ENCODE results near the gene PARP6. TPM values are rescaled to one million over a fixed set of nuclear protein-coding genes. Genes with fewer than 3 reads are reported as not detected.
A peak's percentile ranks its signal among the peaks of the same experiment; 100 is the strongest.

PARP6 gene
- total RNA-seq: 100 to 1,000 TPM; 108 to 132 TPM

GRCh38 chr15:72272213-72272996 is at the start of gene PARP6:
PARP6 (minus strand) TSS chr15:72272554; CDS start chr15:72267477, 5,077 bp downstream.
- H3K9me3 Mint-ChIP-seq: no peaks in the 10 kb centered on the region
- peak; percentile 97 to 98 for ATAC-seq (replicated peaks in 1 of 2)
- H3K27me3 Mint-ChIP-seq (ENCODE audit: low read depth): no peaks in the 10 kb centered on the region
- peaks cover 34% of the 10 kb centered on the region for H3K4me1 Mint-ChIP-seq (ENCODE audit: low read depth)
- peaks cover 4 to 9% of the 10 kb centered on the region in 2 donors for H3K36me3 Mint-ChIP-seq (ENCODE audit: insufficient read depth in 2 of 2)
- peak; percentile 98 to 99 for DNase-seq
- peak within 1 kb of the TSS; percentile 92 for H3K27ac Mint-ChIP-seq
- peak within 1 kb of the TSS; percentile 89 to 91 for H3K4me3 Mint-ChIP-seq

GRCh38 chr15:72319985-72320671 is 47.8 kb upstream of the PARP6 start, which contains the start of gene CELF6:
CELF6 (minus strand) TSS chr15:72320157; CDS start chr15:72319874, 283 bp downstream.
- DNase-seq (peak; percentile 77 to 79), ATAC-seq (replicated peaks in 1 of 2) (peak; percentile 88 to 91)
- H3K9me3 Mint-ChIP-seq: peaks cover 2 to 3% of the 10 kb centered on the region in 2 donors
- H3K36me3 Mint-ChIP-seq (ENCODE audit: insufficient read depth in 2 of 2): peaks cover 6 to 9% of the 10 kb centered on the region in 2 donors
- peaks cover 19% of the 10 kb centered on the region for H3K4me1 Mint-ChIP-seq (ENCODE audit: low read depth)
- peak within 1 kb of the TSS; percentile 49 for H3K27ac Mint-ChIP-seq
- H3K4me3 Mint-ChIP-seq: peak within 1 kb of the TSS; percentile 86 to 93
- peaks cover 11% of the 10 kb centered on the region for H3K27me3 Mint-ChIP-seq (ENCODE audit: low read depth)

GRCh38 chr15:72319360-72319984 is 47.1 kb upstream of the PARP6 start:
- Mint-ChIP-seq H3K4me1 (ENCODE audit: low read depth) (peaks cover 19% of the 10 kb centered on the region), H3K27me3 (ENCODE audit: low read depth) (peaks cover 11% of the 10 kb centered on the region), H3K4me3 (peak overlapping the region; percentile 60 to 83), H3K36me3 (ENCODE audit: insufficient read depth in 2 of 2) (peaks cover 4 to 7% of the 10 kb centered on the region in 2 donors), H3K9me3 (peaks cover 2 to 3% of the 10 kb centered on the region in 2 donors), H3K27ac (no peak overlapping the region)
- peak; percentile 68 to 69 for DNase-seq
- peak; percentile 70 to 72 for ATAC-seq (replicated peaks in 1 of 2)

- no peak overlapping the region for H3K27ac Mint-ChIP-seq
- peaks cover 19% of the 10 kb centered on the region for H3K4me1 Mint-ChIP-seq (ENCODE audit: low read depth)
- no peaks in the 10 kb centered on the region for H3K36me3 Mint-ChIP-seq (ENCODE audit: insufficient read depth in 2 of 2)
- no peaks in the 10 kb centered on the region for H3K9me3 Mint-ChIP-seq
- peak overlapping the region; percentile 60 to 83 for H3K4me3 Mint-ChIP-seq
- DNase-seq (no peak), ATAC-seq (replicated peaks in 1 of 2) (no peak)
- peaks cover 11% of the 10 kb centered on the region for H3K27me3 Mint-ChIP-seq (ENCODE audit: low read depth)
Measured at GRCh38 chr15:72318408-72318942, 46.1 kb upstream of the PARP6 start.

GRCh38 chr15:72315706-72316370 is 43.5 kb upstream of the PARP6 start:
- H3K4me1 Mint-ChIP-seq (ENCODE audit: low read depth): peaks cover 17% of the 10 kb centered on the region

GRCh38 chr15:72313881-72314280 is 41.5 kb upstream of the PARP6 start:
- H3K27me3 Mint-ChIP-seq (ENCODE audit: low read depth): peaks cover 6% of the 10 kb centered on the region
- H3K36me3 Mint-ChIP-seq (ENCODE audit: insufficient read depth in 2 of 2): no peaks in the 10 kb centered on the region
- no peak for DNase-seq
- no peak for ATAC-seq (replicated peaks in 1 of 2)
- H3K4me1 Mint-ChIP-seq (ENCODE audit: low read depth): peaks cover 5% of the 10 kb centered on the region
- H3K27ac Mint-ChIP-seq: no peak overlapping the region
- no peaks in the 10 kb centered on the region for H3K9me3 Mint-ChIP-seq
- H3K4me3 Mint-ChIP-seq: no peak overlapping the region

More at GRCh38 chr15:72315706-72316370, 43.5 kb upstream of the PARP6 start:
- no peaks in the 10 kb centered on the region for H3K36me3 Mint-ChIP-seq (ENCODE audit: insufficient read depth in 2 of 2)
- no peak for DNase-seq
- no peak overlapping the region for H3K4me3 Mint-ChIP-seq
- peaks cover 11% of the 10 kb centered on the region for H3K27me3 Mint-ChIP-seq (ENCODE audit: low read depth)
- no peaks in the 10 kb centered on the region for H3K9me3 Mint-ChIP-seq
- H3K27ac Mint-ChIP-seq: no peak overlapping the region
- ATAC-seq (replicated peaks in 1 of 2): no peak

GRCh38 chr15:72313448-72313840 is 41.1 kb upstream of the PARP6 start:
- Mint-ChIP-seq H3K27ac (no peak overlapping the region), H3K27me3 (ENCODE audit: low read depth) (peaks cover 2% of the 10 kb centered on the region), H3K4me3 (no peak overlapping the region), H3K9me3 (no peaks in the 10 kb centered on the region), H3K4me1 (ENCODE audit: low read depth) (peaks cover under 1% of the 10 kb centered on the region), H3K36me3 (ENCODE audit: insufficient read depth in 2 of 2) (no peaks in the 10 kb centered on the region)
- DNase-seq: no peak
- ATAC-seq (replicated peaks in 1 of 2): no peak

GRCh38 chr15:72312605-72313447 is 40.5 kb upstream of the PARP6 start:
- no peaks in the 10 kb centered on the region for H3K27me3 Mint-ChIP-seq (ENCODE audit: low read depth)
- H3K36me3 Mint-ChIP-seq (ENCODE audit: insufficient read depth in 2 of 2): no peaks in the 10 kb centered on the region
- ATAC-seq (replicated peaks in 1 of 2) (peak; percentile 78 to 88), DNase-seq (peak; percentile 59 to 61)
- no peaks in the 10 kb centered on the region for H3K4me1 Mint-ChIP-seq (ENCODE audit: low read depth)
- no peak overlapping the region for H3K27ac Mint-ChIP-seq
- H3K9me3 Mint-ChIP-seq: no peaks in the 10 kb centered on the region
- H3K4me3 Mint-ChIP-seq: no peak overlapping the region

- no peaks in the 10 kb centered on the region for H3K36me3 Mint-ChIP-seq (ENCODE audit: insufficient read depth in 2 of 2)
- ATAC-seq (replicated peaks in 1 of 2) (no peak), DNase-seq (no peak)
- peaks cover 12% of the 10 kb centered on the region for H3K4me1 Mint-ChIP-seq (ENCODE audit: low read depth)
- no peak overlapping the region for H3K4me3 Mint-ChIP-seq
- H3K9me3 Mint-ChIP-seq: no peaks in the 10 kb centered on the region
- H3K27ac Mint-ChIP-seq: no peak overlapping the region
- peaks cover 6% of the 10 kb centered on the region for H3K27me3 Mint-ChIP-seq (ENCODE audit: low read depth)
Measured at GRCh38 chr15:72307026-72307425, 34.7 kb upstream of the PARP6 start.

- no peaks in the 10 kb centered on the region for H3K36me3 Mint-ChIP-seq (ENCODE audit: insufficient read depth in 2 of 2)
- peak; percentile 39 to 61 for ATAC-seq (replicated peaks in 1 of 2)
- no peak overlapping the region for H3K4me3 Mint-ChIP-seq
- DNase-seq: peak in 1 of 2 donors; percentile 15
- no peak overlapping the region for H3K27ac Mint-ChIP-seq
- H3K27me3 Mint-ChIP-seq (ENCODE audit: low read depth): peaks cover 6% of the 10 kb centered on the region
- peaks cover 12% of the 10 kb centered on the region for H3K4me1 Mint-ChIP-seq (ENCODE audit: low read depth)
- no peaks in the 10 kb centered on the region for H3K9me3 Mint-ChIP-seq
Measured at GRCh38 chr15:72306211-72306785, 33.9 kb upstream of the PARP6 start.

GRCh38 chr15:72304596-72304995 is 32.2 kb upstream of the PARP6 start:
- H3K9me3 Mint-ChIP-seq: no peaks in the 10 kb centered on the region
- no peak for ATAC-seq (replicated peaks in 1 of 2)
- H3K4me1 Mint-ChIP-seq (ENCODE audit: low read depth): peaks cover 12% of the 10 kb centered on the region
- no peak overlapping the region for H3K27ac Mint-ChIP-seq
- DNase-seq: no peak
- peaks cover 6% of the 10 kb centered on the region for H3K27me3 Mint-ChIP-seq (ENCODE audit: low read depth)
- no peak overlapping the region for H3K4me3 Mint-ChIP-seq
- H3K36me3 Mint-ChIP-seq (ENCODE audit: insufficient read depth in 2 of 2): no peaks in the 10 kb centered on the region
